ENCODE measurements around the gene PYY.
"Not testable (repeated sequence)": the region's sequence is repeated elsewhere in the genome, so short reads cannot be mapped to it uniquely, and the experiment has no call there.

The PYY gene

DNA sequence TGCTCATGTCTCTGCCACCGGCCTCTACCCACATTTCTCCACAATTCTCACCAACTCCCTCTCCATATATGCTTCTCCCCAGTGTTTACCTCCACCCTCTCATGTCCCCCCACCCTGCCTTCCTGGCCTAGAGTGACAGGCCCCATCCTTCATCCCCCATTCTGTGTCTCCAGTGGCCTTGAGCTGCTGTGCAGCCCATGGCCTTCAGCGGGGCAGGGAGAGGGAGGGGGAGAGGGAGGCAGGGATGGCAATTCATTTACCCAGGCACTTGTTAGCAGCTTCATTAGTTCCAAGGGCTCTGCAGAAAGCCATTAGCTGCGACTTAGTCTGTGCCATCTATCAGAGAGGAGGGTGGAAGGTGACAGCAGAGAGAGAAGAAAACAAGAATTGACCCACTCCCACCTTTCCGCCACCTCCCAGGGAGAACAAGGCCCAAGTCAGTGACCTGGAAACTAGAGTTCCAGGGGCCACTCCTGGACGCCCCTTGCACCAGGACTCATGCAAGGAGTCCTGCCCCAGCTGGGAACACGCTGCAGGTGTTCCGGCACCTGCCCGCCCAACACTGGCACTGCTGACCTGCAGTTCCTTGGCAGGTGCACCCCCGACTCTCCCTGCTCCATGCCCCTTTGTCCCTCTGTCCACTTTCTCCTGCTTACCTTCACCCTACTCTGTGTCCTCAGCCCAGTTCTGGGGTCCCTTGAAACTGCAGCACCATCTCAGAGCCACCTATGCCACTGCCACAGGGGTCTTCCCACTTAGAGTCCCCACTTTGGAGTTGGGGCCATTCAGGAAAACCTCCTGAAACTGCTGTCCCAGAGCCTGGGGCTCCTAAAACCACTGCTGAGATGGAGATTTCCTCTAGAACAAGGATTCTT is 23.5 kb upstream of the PYY start:
- DNase-seq = no peak

DNA sequence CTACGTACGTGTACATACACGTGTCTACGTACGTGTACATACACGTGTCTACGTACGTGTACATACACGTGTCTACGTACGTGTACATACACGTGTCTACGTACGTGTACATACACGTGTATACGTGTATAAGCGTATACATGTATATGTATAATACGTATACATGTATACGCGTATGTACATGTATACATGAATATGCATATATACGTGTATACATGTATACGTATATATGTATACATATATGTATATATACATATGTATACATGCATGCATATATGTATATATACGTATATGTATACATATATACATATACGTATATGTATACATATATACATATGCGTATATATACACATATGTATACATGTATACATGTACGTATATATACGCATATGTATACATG is 22.2 kb upstream of the PYY start:
- no peak for DNase-seq

GRCh38 chr17:43974382-43975266 is 20.9 kb upstream of the PYY start:
- DNase-seq = no peak

- DNase-seq = peak; percentile 17
Measured at GRCh38 chr17:43972444-43973212, 18.9 kb upstream of the PYY start.

- DNase-seq = not testable (repeated sequence)
Measured at GRCh38 chr17:43971436-43971835, 17.7 kb upstream of the PYY start.

GRCh38 chr17:43970366-43970765 is 16.6 kb upstream of the PYY start:
- DNase-seq = no peak

DNA sequence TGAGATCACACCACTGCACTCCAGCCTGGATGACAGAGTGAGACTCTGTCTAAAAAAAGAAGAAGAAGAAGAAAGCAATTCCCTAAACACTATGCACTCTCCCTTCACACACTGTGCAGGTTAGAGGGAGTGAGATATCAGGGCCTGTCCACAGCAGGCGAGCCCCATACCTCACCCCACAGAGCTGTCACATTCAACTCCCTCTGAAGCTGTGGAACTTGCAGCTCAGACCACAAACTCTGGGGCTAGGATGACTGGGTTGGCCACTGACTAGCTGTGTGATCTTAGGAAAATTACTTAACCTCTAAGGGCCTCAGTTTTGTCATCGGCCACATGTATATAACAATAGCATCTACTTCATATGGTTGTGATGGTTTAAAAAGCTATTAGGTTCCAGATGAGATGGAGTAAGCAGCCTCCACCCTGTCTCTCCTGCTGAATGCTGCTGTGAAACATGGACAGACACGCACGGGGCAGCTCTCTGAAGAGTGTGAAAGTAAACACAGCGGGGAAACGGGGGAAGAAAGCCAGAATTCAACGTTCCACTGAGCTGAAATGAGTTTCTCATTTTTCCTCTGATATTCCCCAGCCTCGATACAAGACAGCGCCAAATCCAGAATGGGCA is 13.6 kb upstream of the PYY start:
- peak; percentile 30 for DNase-seq

DNA sequence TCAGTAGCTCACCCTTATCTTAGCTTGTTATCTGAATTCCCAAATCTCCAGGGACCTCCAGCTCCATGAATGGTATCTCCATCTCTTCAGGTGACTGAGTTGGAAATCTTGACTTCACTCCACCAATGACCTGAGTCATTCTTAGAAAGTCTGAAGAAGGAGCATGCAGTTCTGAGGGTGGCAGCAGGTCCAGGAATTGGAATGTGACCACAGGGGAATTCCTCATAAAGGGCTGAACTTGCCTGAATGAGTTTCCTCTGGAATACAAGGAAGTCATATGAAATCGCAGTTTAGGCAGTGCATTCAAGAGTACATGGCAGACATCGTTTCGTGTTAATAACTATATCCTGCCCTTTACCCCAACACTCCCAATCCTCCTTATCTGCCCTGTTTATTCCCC is 12.5 kb upstream of the PYY start:
- peak; percentile 69 for DNase-seq

GRCh38 chr17:43962479-43962878 is 8.7 kb upstream of the PYY start:
- DNase-seq = no peak

- DNase-seq = no peak
Measured at GRCh38 chr17:43961954-43962353, 8.2 kb upstream of the PYY start.

DNA sequence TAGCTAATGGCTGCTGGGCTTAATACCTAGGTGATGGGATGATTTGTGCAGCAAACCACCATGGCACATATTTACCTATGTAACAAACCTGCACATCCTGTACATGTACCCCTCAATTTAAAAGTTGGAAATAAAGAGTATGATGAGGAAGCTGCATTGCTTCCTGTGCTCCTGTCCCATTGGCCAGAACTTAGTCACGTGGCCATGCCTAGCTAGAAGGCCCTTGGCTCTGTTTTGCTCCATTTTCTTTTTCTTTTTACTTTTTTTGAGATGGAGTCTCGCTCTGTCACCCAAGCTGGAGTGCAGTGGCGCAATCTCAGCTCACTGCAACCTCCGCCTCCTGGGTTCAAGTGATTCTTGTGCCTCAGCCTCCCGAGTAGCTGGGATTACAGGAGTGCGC is 7.6 kb upstream of the PYY start:
- not testable (repeated sequence) for DNase-seq

DNA sequence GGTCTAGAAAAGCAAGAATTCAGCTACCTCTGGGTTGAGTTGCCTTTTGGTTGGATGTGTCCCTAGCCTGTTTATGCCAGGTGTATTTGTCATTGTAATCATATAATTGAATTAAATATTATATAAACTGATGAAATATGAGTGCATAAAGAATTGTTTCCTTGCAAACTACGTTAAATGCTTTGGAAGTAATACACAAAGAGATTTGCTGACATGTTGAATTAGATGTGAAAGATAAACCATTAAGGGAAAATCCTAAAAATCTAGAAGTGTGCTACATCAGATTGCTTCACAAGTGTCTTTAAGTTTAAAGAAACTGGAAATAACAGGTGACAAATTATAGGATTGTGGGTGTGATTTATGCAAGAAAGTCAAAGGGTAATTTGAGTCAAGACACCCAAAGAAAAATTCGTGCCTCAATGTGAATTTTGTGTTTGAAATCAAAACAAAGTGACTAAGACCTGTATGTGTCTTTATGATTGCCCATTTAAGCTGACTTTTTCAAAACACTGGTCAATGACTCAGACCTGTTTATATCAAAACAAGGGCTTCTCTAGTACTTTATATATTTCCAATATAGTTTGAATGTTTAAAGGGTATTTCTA is 5.1 kb upstream of the PYY start:
- DNase-seq = no peak

DNA sequence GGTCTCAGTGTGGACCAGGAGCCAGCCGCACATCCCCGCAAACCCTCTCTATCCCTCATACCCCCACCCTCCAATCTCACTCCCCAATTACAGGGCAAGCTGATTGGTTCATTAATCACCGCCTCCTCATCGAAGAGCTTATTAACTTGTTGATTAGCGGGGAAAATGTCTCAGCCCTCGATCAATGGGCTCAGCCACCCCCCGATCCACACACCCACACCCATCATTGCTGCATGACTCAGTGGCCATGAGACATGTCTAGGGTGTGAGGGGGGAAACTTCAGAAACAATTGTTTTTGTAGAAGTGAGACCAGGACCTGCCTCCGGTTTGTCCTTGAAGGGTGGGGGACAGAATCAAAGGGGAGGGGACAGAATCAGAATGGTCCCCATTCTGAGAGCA is 2.5 kb upstream of the PYY start:
- DNase-seq = no peak

GRCh38 chr17:43952724-43953666 is 745 bp downstream of the PYY start:
- DNase-seq = peak; percentile 80

- DNase-seq = peak; percentile 84
Measured at GRCh38 chr17:43952351-43952723, 1.4 kb downstream of the PYY start.

DNA sequence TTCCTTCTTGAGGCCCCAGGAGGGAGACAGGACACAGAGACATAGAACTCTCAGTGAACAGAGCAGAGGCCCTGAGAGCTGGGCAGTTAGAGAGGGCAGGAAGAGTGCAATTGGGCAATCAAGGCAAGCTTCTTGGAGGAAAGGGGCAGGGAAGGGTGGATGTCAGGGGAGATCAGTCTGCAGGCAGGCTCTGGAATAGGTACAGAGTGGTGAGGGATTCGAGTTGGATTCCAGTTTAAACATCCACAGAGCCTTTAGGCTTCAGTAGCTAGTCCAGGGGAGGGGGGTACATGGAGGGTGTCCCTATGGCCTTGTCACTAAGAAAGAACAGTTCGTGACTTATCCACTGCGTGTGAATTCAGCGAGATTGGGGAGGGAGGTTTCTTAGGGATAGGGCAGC is 2.0 kb downstream of the PYY start:
- DNase-seq = no peak

GRCh38 chr17:43950554-43950953 is 3.2 kb downstream of the PYY start:
- DNase-seq = no peak

DNA sequence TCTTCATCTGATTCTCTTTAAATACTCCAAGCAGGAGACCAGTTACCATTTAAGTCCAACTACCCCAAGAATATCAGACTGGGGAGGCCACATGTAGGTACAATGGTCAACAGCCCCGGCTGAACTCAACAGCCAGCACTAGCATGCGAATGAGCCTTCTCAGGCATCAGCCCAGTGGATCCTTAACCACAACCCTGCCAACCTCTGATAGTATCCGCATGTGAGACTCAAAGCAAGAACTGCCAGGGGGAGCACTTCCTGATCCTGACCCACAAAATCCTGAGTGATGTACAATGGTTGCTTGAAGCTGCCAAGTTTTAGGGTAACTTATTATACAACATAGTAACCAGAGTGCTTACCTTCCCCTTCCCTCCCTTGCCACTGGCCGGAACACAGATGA is 4.0 kb downstream of the PYY start:
- no peak for DNase-seq

GRCh38 chr17:43946781-43947180 is 7.0 kb downstream of the PYY start:
- DNase-seq = no peak

GRCh38 chr17:43945074-43945829 is 8.5 kb downstream of the PYY start:
- DNase-seq = no peak

All from islet precursor cell (in vitro differentiated cells).